CMK (cell line): ENCODE results near the gene HEPHL1.

Experiments used
- DNase-seq: peaks from one replicate; pipeline ENCODE4 v3.0.0-alpha.2; 2010; ENCODE audit warnings: low read depth

HEPHL1 gene

GRCh38 chr11:94129512-94130297 lies 108.6 kb downstream of the HEPHL1 start:
- DNase-seq = no peak

- DNase-seq = no peak
These were observed 109.3 kb downstream of the HEPHL1 start for GRCh38 chr11:94130298-94131046.

- DNase-seq = no peak
These were observed 110.0 kb downstream of the HEPHL1 start for GRCh38 chr11:94131047-94131717.

GRCh38 chr11:94131718-94132115 lies 110.6 kb downstream of the HEPHL1 start:
- no peak for DNase-seq

GRCh38 chr11:94132152-94132558 lies 111.0 kb downstream of the HEPHL1 start:
- no peak for DNase-seq

- no peak for DNase-seq
These were observed 111.8 kb downstream of the HEPHL1 start for GRCh38 chr11:94132823-94133408.

GRCh38 chr11:94133752-94134151 lies 112.6 kb downstream of the HEPHL1 start:
- DNase-seq = no peak

GRCh38 chr11:94134651-94135512 lies 113.7 kb downstream of the HEPHL1 start:
- no peak for DNase-seq

GRCh38 chr11:94139416-94139815 lies 118.3 kb downstream of the HEPHL1 start:
- no peak for DNase-seq

GRCh38 chr11:94140154-94140655 lies 119.1 kb downstream of the HEPHL1 start:
- DNase-seq = no peak

- DNase-seq = no peak
These were observed 120.6 kb downstream of the HEPHL1 start for GRCh38 chr11:94141511-94142307.

- no peak for DNase-seq
These were observed 121.4 kb downstream of the HEPHL1 start for GRCh38 chr11:94142308-94143281.

GRCh38 chr11:94144216-94144615 lies 123.1 kb downstream of the HEPHL1 start:
- DNase-seq = no peak

GRCh38 chr11:94144664-94145063 lies 123.5 kb downstream of the HEPHL1 start:
- no peak for DNase-seq

- no peak for DNase-seq
These were observed 124.3 kb downstream of the HEPHL1 start for GRCh38 chr11:94145431-94145830.

GRCh38 chr11:94145916-94146315 lies 124.8 kb downstream of the HEPHL1 start:
- no peak for DNase-seq

GRCh38 chr11:94147433-94147845 lies 126.3 kb downstream of the HEPHL1 start:
- DNase-seq = no peak

GRCh38 chr11:94148189-94148588 lies 127.0 kb downstream of the HEPHL1 start:
- DNase-seq = no peak

- DNase-seq = no peak
These were observed 128.4 kb downstream of the HEPHL1 start for GRCh38 chr11:94149431-94150017.
